ENCODE data around the gene ARHGEF25.
A peak's percentile ranks its signal among the peaks of the same experiment; 100 is the strongest.

DNA sequence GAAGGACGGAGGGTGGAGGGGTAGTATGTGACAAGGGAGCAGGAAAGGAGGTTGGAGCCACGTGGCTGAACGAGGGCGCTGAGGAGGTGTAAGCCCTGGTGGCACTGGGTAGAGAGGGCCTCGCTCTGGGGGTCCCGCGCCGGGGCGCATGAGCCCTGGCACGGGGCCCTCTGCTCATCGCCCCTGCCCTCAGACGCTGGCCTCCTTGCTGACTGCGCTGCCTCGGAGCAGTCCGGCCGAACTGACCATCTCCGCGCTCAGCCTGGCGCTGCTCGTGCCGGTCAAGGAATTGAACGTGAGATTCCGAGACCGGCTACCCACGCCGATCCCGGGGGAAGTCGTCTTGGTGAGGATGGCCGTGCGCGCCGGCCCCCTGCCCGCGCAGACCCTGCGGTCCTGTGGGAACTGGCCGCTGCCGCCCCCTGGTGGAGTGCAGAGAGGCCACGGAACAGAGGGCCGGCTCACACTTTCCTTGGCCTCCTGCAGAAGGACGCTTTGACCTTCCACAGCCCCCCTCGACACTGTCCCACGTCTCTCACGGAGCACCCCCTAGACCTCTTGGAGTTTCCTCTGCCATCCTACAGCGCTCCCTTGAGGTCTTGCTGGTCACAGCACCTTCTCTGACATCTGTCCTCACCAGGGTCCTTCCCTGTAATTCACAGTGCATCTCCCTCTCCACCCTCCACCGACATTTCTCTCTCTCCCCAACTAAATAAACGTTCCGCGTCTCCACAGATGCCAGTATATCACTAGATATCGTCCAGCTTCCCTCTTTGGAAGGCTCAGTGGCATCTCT is 10.5 kb downstream of the ARHGEF25 start:
- TF ChIP-seq, protein P1, sequence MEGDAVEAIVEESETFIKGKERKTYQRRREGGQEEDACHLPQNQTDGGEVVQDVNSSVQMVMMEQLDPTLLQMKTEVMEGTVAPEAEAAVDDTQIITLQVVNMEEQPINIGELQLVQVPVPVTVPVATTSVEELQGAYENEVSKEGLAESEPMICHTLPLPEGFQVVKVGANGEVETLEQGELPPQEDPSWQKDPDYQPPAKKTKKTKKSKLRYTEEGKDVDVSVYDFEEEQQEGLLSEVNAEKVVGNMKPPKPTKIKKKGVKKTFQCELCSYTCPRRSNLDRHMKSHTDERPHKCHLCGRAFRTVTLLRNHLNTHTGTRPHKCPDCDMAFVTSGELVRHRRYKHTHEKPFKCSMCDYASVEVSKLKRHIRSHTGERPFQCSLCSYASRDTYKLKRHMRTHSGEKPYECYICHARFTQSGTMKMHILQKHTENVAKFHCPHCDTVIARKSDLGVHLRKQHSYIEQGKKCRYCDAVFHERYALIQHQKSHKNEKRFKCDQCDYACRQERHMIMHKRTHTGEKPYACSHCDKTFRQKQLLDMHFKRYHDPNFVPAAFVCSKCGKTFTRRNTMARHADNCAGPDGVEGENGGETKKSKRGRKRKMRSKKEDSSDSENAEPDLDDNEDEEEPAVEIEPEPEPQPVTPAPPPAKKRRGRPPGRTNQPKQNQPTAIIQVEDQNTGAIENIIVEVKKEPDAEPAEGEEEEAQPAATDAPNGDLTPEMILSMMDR (IDR thresholded peaks at IDR 0.05): peak; percentile 72 to 94 (median 88)
- TF ChIP-seq POLR2AphosphoS5 (IDR thresholded peaks at IDR 0.05; ENCODE audit: insufficient read depth in 1 of 2, low read depth in 1 of 2): peak in 1 of 2 donors; percentile 35
- no peak for TF ChIP-seq POLR2A (IDR thresholded peaks at IDR 0.05)

Data from vagina (tissue), 2 donors.